Immature natural killer cell (primary cell): ENCODE data around the gene ALKBH4. TPM values are rescaled to one million over a fixed set of nuclear protein-coding genes. Genes with fewer than 3 reads are reported as not detected.
A peak's percentile ranks its signal among the peaks of the same experiment; 100 is the strongest.
"Not testable (repeated sequence)": the region's sequence is repeated elsewhere in the genome, so short reads cannot be mapped to it uniquely, and the experiment has no call there.

Experiments used
- DNase-seq, 3 donors: peaks; one replicate each; pipeline ENCODE4 v3.0.0; 2022; ENCODE audit warnings: mixed read lengths in 1 of 3
- H3K27ac Mint-ChIP-seq, 6 donors: one replicate each; pipeline ENCODE4 v1.8.0; 2020; ENCODE audit warnings: mixed read lengths in 6 of 6, mild to moderate bottlenecking in 5 of 6, inconsistent platforms in 4 of 6, moderate library complexity in 3 of 6
- H3K27me3 Mint-ChIP-seq, 3 donors: one replicate each; pipeline ENCODE4 v1.8.0; 2020 to 2021; ENCODE audit warnings: low read depth in 3 of 3, mild to moderate bottlenecking in 3 of 3, mixed read lengths in 3 of 3, moderate library complexity in 3 of 3, inconsistent platforms in 1 of 3
- H3K36me3 Mint-ChIP-seq, 3 donors: one replicate each; pipeline ENCODE4 v1.8.0; 2020; ENCODE audit warnings: mixed read lengths in 3 of 3, inconsistent platforms in 2 of 3, mild to moderate bottlenecking in 2 of 3
- H3K4me1 Mint-ChIP-seq, 2 donors: one replicate each; pipeline ENCODE4 v1.8.0; 2020; ENCODE audit warnings: inconsistent platforms in 2 of 2, mild to moderate bottlenecking in 2 of 2, mixed read lengths in 2 of 2, moderate library complexity in 1 of 2
- H3K4me3 Mint-ChIP-seq, 5 donors: one replicate each; pipeline ENCODE4 v1.8.0; 2020; ENCODE audit warnings: mild to moderate bottlenecking in 5 of 5, mixed read lengths in 5 of 5, inconsistent platforms in 3 of 5, moderate library complexity in 3 of 5
- H3K9me3 Mint-ChIP-seq, 6 donors: one replicate each; pipeline ENCODE4 v1.8.0; 2020; ENCODE audit warnings: mild to moderate bottlenecking in 6 of 6, mixed read lengths in 6 of 6, inconsistent platforms in 4 of 6, moderate library complexity in 3 of 6
- polyA plus RNA-seq, 3 donors: library from polyadenylated mRNA; unstranded; fragments of 300-500 nt; fragmentation: Illumina TruSeq; gene quantifications; one replicate each; pipeline ENCODE4 v1.2.3, GENCODE V29; 2021

Gene ALKBH4
- polyA plus RNA-seq, 3 donors from 2014 or later = 16.2 to 25.8 (median 18.5) TPM

DNA sequence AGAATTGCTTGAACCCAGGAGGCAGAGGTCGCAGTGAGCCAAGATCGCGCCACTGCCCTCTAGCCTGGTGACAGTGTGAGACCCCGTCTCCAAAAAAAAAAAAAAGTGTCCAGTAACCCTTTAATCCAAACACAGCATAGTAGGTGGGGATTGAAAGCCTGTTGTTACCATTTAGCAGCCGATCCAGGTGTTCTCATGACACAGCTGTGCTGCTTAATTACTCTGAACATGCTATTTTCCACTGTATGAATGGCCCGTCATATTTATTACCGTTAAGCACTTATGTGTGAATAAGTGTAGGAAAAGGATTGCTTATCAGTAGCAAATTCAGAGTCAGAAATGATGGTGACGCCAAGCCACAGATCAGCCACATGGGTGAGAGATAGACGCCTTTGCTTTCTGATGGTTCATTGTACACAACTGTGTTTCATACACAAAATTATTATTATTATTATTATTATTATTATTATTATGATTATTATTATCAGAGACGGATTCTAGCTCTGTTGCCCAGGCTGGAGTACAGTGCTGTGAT lies 42.9 kb downstream of the ALKBH4 start:
- peak overlapping the region in 2 of 5 donors; percentile 30 to 36 for H3K4me3 Mint-ChIP-seq
- peak overlapping the region; percentile 17 to 100 (median 72) for H3K27ac Mint-ChIP-seq
- H3K4me1 Mint-ChIP-seq = peaks cover 88 to 92% of the 10 kb centered on the region in 2 donors

DNA sequence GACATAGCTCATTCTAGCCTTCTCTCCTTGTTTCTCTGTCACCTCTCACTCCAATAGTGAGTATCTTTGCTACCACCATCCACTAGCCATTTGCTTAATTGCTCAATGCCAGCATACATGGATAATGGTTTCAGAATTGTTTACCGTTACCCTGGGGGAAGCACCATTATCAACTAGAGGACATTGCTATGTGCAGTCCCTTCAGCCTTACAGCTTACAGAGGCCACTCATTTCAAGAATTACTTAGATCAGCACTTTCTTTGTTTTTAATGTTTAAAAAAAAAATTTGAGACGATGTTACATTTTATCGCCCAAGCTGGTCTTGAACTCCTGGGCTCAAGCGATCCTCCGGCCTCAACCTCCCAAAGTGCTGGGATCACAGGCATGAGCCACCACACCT lies 46.1 kb downstream of the ALKBH4 start:
- peak overlapping the region; percentile 6 to 64 (median 39) for H3K4me3 Mint-ChIP-seq
- H3K27ac Mint-ChIP-seq = peak overlapping the region; percentile 83 to 99 (median 98)
- peaks cover 86 to 92% of the 10 kb centered on the region in 2 donors for H3K4me1 Mint-ChIP-seq
- H3K27me3 Mint-ChIP-seq = peaks cover 7 to 17% (median 12%) of the 10 kb centered on the region in 3 donors
- no peaks in the 10 kb centered on the region for H3K9me3 Mint-ChIP-seq
- peaks cover 0 to 13% (median 11%) of the 10 kb centered on the region in 3 donors for H3K36me3 Mint-ChIP-seq
- DNase-seq = no peak

More for the DNA sequence above, 42.9 kb downstream of the ALKBH4 start:
- Mint-ChIP-seq H3K27me3 (peaks cover 13 to 23% (median 14%) of the 10 kb centered on the region in 3 donors), H3K36me3 (peaks cover 3 to 22% (median 11%) of the 10 kb centered on the region in 3 donors), H3K9me3 (no peaks in the 10 kb centered on the region)
- DNase-seq = no peak

DNA sequence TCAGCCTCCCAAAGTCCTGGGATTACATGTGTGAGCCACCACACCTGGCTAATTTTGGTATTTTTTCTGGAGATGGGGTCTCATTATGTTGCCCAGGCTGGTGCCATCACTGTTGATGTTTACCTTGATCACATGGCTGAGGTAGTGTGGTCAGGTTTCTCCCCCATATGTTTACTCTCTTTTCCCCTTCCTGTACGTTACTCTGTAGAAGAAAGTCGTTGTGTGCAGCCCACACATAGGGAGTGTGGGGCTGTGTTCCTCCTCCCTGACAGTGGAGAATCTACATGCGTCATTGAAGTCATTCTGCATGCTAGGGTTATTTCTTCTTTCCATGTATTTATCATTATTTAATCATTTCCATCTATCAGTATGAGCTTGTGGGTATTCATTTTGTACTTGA lies 47.6 kb downstream of the ALKBH4 start:
- DNase-seq = peak; percentile 28 to 39 (median 35)
- peak overlapping the region; percentile 80 to 91 (median 86) for H3K4me3 Mint-ChIP-seq
- H3K4me1 Mint-ChIP-seq = peaks cover 85 to 91% of the 10 kb centered on the region in 2 donors

DNA sequence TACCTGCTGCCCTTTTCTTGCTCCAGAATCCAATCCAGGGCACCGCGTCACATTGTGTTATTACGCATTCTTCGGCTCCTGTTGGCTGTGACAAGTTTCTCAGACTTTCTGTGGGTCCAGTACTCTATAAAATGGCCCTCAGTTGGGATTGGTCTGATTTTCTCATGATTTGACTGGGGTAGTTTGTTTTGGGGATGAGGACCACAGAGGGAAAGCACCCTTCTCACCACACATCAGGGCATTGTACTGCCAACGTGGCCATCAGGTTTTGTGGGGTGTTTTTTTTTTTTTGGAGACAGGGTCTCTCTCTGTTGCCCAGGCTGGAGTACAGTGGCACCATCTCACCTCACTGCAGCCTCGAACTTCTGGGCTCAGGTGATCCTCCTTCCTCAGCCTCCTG lies 48.3 kb downstream of the ALKBH4 start:
- no peak for DNase-seq

More for the DNA sequence above, 47.6 kb downstream of the ALKBH4 start:
- Mint-ChIP-seq H3K36me3 (peaks cover 0 to 13% (median 11%) of the 10 kb centered on the region in 3 donors), H3K9me3 (no peaks in the 10 kb centered on the region), H3K27me3 (peaks cover 7 to 17% (median 12%) of the 10 kb centered on the region in 3 donors), H3K27ac (peak overlapping the region; percentile 97 to 99 (median 98))

DNA sequence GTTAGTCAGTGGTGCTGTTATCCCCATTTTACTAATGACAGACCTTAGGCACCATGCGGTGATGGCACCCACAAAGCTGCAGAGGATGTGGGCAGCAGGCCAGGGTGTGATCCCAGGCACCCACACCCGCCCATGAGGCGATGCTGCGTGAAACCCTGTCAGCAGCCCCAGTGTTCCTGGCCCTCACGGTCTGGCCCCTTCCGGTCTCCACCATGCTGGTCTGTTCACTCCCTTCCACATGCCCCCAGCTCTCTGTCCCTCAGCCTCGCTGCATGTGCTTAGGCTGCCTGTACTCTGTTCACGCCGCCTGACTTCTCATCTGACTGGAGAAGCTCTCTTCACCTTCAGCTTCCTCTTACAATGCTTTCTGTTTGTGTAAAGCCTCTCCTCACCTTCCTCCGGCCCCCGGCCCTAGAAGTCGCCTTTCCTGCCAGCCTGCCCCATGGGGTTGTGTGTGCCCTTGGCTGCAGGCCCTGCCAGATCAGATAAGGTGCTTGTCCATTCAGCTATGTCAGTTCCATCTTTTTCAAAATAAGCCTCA lies 48.9 kb downstream of the ALKBH4 start:
- Mint-ChIP-seq H3K4me1 (peaks cover 74 to 78% of the 10 kb centered on the region in 2 donors), H3K4me3 (peak overlapping the region; percentile 80 to 91 (median 86)), H3K27ac (peak overlapping the region; percentile 97 to 99 (median 98))

More for the DNA sequence above, 48.3 kb downstream of the ALKBH4 start:
- peaks cover 0 to 17% (median 15%) of the 10 kb centered on the region in 3 donors for H3K36me3 Mint-ChIP-seq
- peaks cover 7 to 17% (median 12%) of the 10 kb centered on the region in 3 donors for H3K27me3 Mint-ChIP-seq
- peak overlapping the region; percentile 80 to 91 (median 86) for H3K4me3 Mint-ChIP-seq
- H3K27ac Mint-ChIP-seq = peak overlapping the region; percentile 97 to 99 (median 98)
- peaks cover 80 to 84% of the 10 kb centered on the region in 2 donors for H3K4me1 Mint-ChIP-seq
- no peaks in the 10 kb centered on the region for H3K9me3 Mint-ChIP-seq

DNA sequence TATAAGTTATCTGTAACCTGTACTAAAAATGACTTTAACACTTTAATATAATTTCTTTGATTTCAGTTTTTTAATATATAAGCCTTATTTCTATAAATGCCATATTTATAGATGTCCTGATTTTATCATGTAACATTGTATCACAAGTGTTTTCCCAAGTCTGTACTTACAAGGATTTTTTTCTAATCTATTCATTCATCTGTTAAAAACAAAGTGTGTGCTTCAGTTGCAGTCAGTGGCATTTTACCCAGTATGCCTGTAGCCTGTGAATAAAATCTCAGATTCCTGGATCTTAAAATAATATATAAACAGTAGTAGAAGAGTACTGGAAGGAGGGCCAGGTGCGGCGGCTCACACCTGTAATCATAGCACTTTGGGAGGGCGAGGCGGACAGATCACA lies 51.1 kb downstream of the ALKBH4 start:
- H3K27ac Mint-ChIP-seq = peak overlapping the region; percentile 25 to 97 (median 70)
- H3K4me3 Mint-ChIP-seq = peak overlapping the region in 1 of 5 donors; percentile 14
- H3K27me3 Mint-ChIP-seq = peaks cover 5 to 17% (median 12%) of the 10 kb centered on the region in 3 donors
- H3K4me1 Mint-ChIP-seq = peaks cover 54 to 70% of the 10 kb centered on the region in 2 donors
- no peak for DNase-seq
- H3K9me3 Mint-ChIP-seq = no peaks in the 10 kb centered on the region
- H3K36me3 Mint-ChIP-seq = peaks cover 12 to 23% (median 20%) of the 10 kb centered on the region in 3 donors

More for the DNA sequence above, 48.9 kb downstream of the ALKBH4 start:
- peaks cover 5 to 17% (median 12%) of the 10 kb centered on the region in 3 donors for H3K27me3 Mint-ChIP-seq
- peak; percentile 88 to 89 (median 88) for DNase-seq
- no peaks in the 10 kb centered on the region for H3K9me3 Mint-ChIP-seq
- H3K36me3 Mint-ChIP-seq = peaks cover 0 to 16% (median 13%) of the 10 kb centered on the region in 3 donors

DNA sequence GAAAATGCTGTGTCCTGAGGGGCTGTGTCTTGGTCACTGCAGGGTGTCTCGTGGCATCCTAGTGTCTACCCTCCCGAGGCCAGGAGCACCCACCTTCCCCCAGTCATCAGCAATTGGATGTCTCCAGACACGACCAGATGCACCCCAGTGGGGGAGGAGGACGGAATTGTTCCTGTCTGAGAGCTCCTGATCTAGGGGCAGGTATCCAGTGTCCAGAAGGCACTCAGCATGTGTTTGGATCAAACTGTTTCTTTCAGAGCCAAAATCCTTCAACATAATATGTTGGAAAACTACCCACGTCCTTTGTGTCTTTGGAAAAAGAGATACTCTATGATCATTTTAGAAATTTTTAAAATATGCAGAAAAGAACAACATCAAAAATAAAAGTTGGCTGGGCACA lies 51.6 kb downstream of the ALKBH4 start:
- peaks cover 12 to 28% (median 20%) of the 10 kb centered on the region in 3 donors for H3K36me3 Mint-ChIP-seq
- H3K27ac Mint-ChIP-seq = peak overlapping the region; percentile 13 to 78 (median 67)
- peaks cover 5 to 17% (median 12%) of the 10 kb centered on the region in 3 donors for H3K27me3 Mint-ChIP-seq
- no peaks in the 10 kb centered on the region for H3K9me3 Mint-ChIP-seq
- DNase-seq = no peak
- H3K4me1 Mint-ChIP-seq = peaks cover 53 to 70% of the 10 kb centered on the region in 2 donors
- H3K4me3 Mint-ChIP-seq = no peak overlapping the region

DNA sequence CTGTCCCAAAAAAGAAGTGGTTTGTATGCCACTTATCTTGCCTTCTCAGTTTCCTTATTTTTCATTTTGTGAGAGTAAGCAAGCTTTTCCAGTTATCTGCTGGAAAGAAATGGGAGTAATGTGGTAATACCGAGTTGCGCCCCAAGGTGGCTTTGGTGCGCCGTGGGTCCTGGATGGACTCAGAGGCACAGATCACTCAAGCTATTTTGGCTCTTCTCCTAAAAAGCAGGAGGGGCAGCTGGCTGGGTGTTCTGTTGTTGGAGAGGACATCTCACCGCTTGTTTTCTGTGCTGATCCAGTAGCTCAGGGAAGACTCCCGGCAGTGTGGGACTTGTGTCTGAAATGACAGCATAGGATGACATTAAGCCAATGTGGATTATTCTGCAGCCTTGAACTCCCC lies 52.1 kb downstream of the ALKBH4 start:
- H3K4me3 Mint-ChIP-seq = no peak overlapping the region
- peak overlapping the region; percentile 13 to 78 (median 67) for H3K27ac Mint-ChIP-seq
- H3K27me3 Mint-ChIP-seq = peaks cover 5 to 17% (median 12%) of the 10 kb centered on the region in 3 donors
- peaks cover 48 to 67% of the 10 kb centered on the region in 2 donors for H3K4me1 Mint-ChIP-seq
- no peaks in the 10 kb centered on the region for H3K9me3 Mint-ChIP-seq
- peak in 1 of 3 donors; percentile 49 for DNase-seq
- H3K36me3 Mint-ChIP-seq = peaks cover 12 to 33% (median 20%) of the 10 kb centered on the region in 3 donors

DNA sequence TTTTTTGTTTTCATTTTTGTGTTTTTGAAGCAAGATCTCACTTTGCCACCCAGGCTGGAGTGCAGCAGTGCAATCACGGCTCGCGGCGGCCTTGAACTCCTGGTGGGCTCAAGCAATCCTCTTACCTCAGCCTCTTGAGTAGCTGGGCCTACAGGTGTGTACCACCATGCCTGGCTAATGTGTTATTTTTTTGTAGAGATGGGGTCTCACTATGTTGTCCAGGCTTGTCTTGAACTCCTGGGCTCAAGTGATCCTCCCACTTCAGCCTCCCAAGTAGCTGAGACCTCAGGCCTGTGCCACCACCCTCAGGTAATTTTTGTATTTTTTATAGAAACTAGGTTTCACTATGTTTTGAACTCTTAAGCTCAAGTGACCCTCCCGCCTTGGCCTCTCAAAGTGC lies 53.7 kb downstream of the ALKBH4 start:
- peaks cover 32 to 51% of the 10 kb centered on the region in 2 donors for H3K4me1 Mint-ChIP-seq
- no peak for DNase-seq
- H3K4me3 Mint-ChIP-seq = no peak overlapping the region
- H3K9me3 Mint-ChIP-seq = no peaks in the 10 kb centered on the region
- peaks cover 4 to 11% (median 5%) of the 10 kb centered on the region in 3 donors for H3K27me3 Mint-ChIP-seq
- H3K27ac Mint-ChIP-seq = peak overlapping the region in 5 of 6 donors; percentile 7 to 77 (median 61)
- H3K36me3 Mint-ChIP-seq = peaks cover 19 to 41% (median 20%) of the 10 kb centered on the region in 3 donors

DNA sequence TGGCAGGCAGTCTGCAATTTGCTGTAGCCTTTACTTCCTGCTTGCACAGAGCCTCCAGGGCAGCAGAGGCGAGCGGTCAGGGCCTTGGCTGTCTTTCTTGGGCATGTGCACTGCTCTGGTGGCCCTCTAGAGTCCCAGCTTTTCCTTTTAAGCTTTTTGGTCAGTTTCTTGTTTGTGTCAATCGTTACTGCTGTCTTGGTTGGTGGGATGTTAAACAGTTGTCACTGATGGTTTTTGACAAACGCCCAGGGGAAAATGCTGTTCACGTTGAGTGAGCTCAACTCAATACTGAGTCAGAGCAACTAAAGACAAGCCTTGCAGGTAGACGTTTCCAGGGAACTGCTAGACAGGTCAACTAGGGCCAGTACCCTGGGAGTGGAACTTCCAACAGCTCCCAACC lies 54.5 kb downstream of the ALKBH4 start:
- H3K4me3 Mint-ChIP-seq = no peak overlapping the region
- peaks cover 25 to 45% of the 10 kb centered on the region in 2 donors for H3K4me1 Mint-ChIP-seq

DNA sequence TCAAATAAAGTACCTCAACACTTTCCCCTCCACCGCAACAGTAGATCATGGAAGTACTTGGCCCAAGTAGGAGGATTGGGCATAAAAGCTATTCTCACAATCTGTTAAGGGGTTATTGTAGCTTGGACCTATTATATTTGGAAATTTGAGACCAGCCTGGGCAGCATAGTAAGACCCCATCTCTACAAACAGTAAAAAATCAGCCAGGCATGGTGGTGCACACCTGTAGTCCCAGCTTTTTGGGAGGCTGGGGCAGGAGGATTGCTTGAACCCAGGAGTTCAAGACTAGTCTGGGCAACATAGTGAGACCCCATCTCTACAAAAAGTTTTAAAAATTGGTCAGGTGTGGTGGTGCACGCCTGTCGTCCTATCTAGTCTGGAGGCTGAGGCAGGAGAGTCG lies 55.3 kb downstream of the ALKBH4 start:
- Mint-ChIP-seq H3K36me3 (peaks cover 21 to 49% (median 23%) of the 10 kb centered on the region in 3 donors), H3K4me1 (peaks cover 23 to 45% of the 10 kb centered on the region in 2 donors), H3K4me3 (peak overlapping the region in 3 of 5 donors; percentile 25 to 63 (median 61))

More for the DNA sequence above, 54.5 kb downstream of the ALKBH4 start:
- Mint-ChIP-seq H3K9me3 (no peaks in the 10 kb centered on the region), H3K27ac (peak overlapping the region in 5 of 6 donors; percentile 35 to 76 (median 58)), H3K27me3 (peaks cover 0 to 3% (median 2%) of the 10 kb centered on the region in 3 donors), H3K36me3 (peaks cover 21 to 46% (median 23%) of the 10 kb centered on the region in 3 donors)
- DNase-seq = no peak

DNA sequence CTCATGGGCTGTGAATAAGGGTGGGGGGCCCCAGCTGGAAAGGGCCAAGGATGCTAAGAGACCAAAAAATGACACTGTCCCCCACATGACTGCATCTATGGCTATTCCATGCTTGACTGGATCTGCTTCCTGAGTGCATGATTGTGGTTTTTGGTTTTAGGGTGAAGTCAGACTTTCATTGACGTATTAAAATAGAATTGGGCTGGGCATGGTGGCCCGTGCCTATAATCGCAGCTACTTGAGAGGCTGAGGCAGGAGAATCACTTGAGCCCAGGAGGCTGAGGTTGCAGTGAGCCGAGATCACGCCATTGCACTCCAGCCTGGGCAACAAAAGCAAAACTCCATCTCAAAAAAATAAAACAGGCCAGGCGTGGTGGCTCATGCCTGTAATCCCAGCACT lies 56.1 kb downstream of the ALKBH4 start:
- DNase-seq, H3K27me3 Mint-ChIP-seq, H3K9me3 Mint-ChIP-seq: not testable (repeated sequence)
- Mint-ChIP-seq H3K36me3 (peaks cover 21 to 51% (median 23%) of the 10 kb centered on the region in 3 donors), H3K4me1 (peaks cover 20 to 45% of the 10 kb centered on the region in 2 donors), H3K27ac (peak overlapping the region; percentile 35 to 76 (median 72)), H3K4me3 (peak overlapping the region in 1 of 5 donors; percentile 2)

More for the DNA sequence above, 55.3 kb downstream of the ALKBH4 start:
- no peaks in the 10 kb centered on the region for H3K9me3 Mint-ChIP-seq
- peak overlapping the region; percentile 60 to 88 (median 76) for H3K27ac Mint-ChIP-seq
- DNase-seq = no peak
- H3K27me3 Mint-ChIP-seq = peaks cover 0 to 2% (median 0%) of the 10 kb centered on the region in 3 donors

DNA sequence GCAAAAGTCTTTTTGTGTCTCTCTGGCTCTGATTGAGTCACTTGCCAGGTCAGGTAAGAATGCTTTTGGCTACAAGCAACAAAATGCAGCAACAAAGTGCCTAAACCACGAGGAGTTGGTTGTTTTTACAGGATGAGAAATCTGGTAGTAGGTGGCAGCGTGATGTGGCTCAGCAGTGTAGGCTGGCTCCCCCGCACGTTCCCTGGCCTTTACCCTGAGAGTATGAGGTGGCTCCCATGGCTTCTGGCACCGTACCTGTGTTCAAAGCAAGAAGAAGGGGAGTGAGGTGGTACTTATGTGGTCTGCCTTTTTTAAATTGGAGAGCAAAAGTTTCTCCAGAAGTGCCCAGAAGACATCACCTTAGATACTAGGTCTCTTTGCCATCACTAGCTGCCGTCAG lies 56.8 kb downstream of the ALKBH4 start:
- Mint-ChIP-seq H3K27me3 (peaks cover 0 to 3% (median 0%) of the 10 kb centered on the region in 3 donors), H3K36me3 (peaks cover 21 to 56% (median 23%) of the 10 kb centered on the region in 3 donors), H3K9me3 (no peaks in the 10 kb centered on the region), H3K4me1 (peaks cover 16 to 43% of the 10 kb centered on the region in 2 donors), H3K27ac (peak overlapping the region; percentile 35 to 80 (median 74)), H3K4me3 (no peak overlapping the region)
- DNase-seq = no peak
